GM18520 (cell line): ENCODE results near the gene ZNF100.
"Not testable (repeated sequence)": the region's sequence is repeated elsewhere in the genome, so short reads cannot be mapped to it uniquely, and the experiment has no call there.

Experiments
- ATAC-seq: cut with Tn5 transposase; IDR thresholded peaks from one replicate; pipeline ENCODE4 v1.9.1; 2021; ENCODE audit not compliant: unreplicated experiment

ZNF100 gene

GRCh38 chr19:21767065-21767800, at the start of gene ZNF100:
Gene ZNF100, minus strand, starts transcription at chr19:21767579. Its CDS starts 150 bp downstream, at chr19:21767429.
- ATAC-seq: peak; percentile 87

GRCh38 chr19:21812448-21812847, 45.1 kb upstream of the ZNF100 start:
- ATAC-seq: no peak

GRCh38 chr19:21808400-21809000, 41.1 kb upstream of the ZNF100 start:
- ATAC-seq: not testable (repeated sequence)

GRCh38 chr19:21789466-21790085, 22.2 kb upstream of the ZNF100 start:
- ATAC-seq: no peak

GRCh38 chr19:21786936-21787335, 19.6 kb upstream of the ZNF100 start:
- ATAC-seq: no peak

- not testable (repeated sequence) for ATAC-seq
Measured at GRCh38 chr19:21775792-21776191, 8.4 kb upstream of the ZNF100 start.

GRCh38 chr19:21766705-21767064, 694 bp downstream of the ZNF100 start:
- ATAC-seq: not testable (repeated sequence)

- no peak for ATAC-seq
Measured at GRCh38 chr19:21765151-21765550, 2.2 kb downstream of the ZNF100 start.

- not testable (repeated sequence) for ATAC-seq
Measured at GRCh38 chr19:21761547-21761946, 5.8 kb downstream of the ZNF100 start.

- no peak for ATAC-seq
Measured at GRCh38 chr19:21758296-21758695, 9.1 kb downstream of the ZNF100 start.

- not testable (repeated sequence) for ATAC-seq
Measured at GRCh38 chr19:21755555-21755954, 11.8 kb downstream of the ZNF100 start.

GRCh38 chr19:21751384-21751783, 16.0 kb downstream of the ZNF100 start:
- no peak for ATAC-seq

GRCh38 chr19:21750586-21751128, 16.7 kb downstream of the ZNF100 start:
- ATAC-seq: no peak

- no peak for ATAC-seq
Measured at GRCh38 chr19:21749090-21749489, 18.3 kb downstream of the ZNF100 start.

- ATAC-seq: no peak
Measured at GRCh38 chr19:21748088-21748487, 19.3 kb downstream of the ZNF100 start.

- no peak for ATAC-seq
Measured at GRCh38 chr19:21740559-21740958, 26.8 kb downstream of the ZNF100 start.

GRCh38 chr19:21726942-21727747, 40.2 kb downstream of the ZNF100 start:
- ATAC-seq: not testable (repeated sequence)

- no peak for ATAC-seq
Measured at GRCh38 chr19:21713761-21714160, 53.6 kb downstream of the ZNF100 start.

GRCh38 chr19:21709464-21709863, 57.9 kb downstream of the ZNF100 start:
- ATAC-seq: no peak

- ATAC-seq: not testable (repeated sequence)
Measured at GRCh38 chr19:21707878-21708277, 59.5 kb downstream of the ZNF100 start.

GRCh38 chr19:21707065-21707464, 60.3 kb downstream of the ZNF100 start:
- ATAC-seq: no peak
